Middle frontal gyrus (tissue), 1 donor: ENCODE data around the gene IL17B.
"Not testable (repeated sequence)": the region's sequence is repeated elsewhere in the genome, so short reads cannot be mapped to it uniquely, and the experiment has no call there.

Experiments used
- DNase-seq: peaks from one replicate; pipeline ENCODE4 v3.0.0-alpha.2; 2015; ENCODE audit warnings: low spot score; ENCODE audit errors: extremely low spot score

IL17B gene

DNA sequence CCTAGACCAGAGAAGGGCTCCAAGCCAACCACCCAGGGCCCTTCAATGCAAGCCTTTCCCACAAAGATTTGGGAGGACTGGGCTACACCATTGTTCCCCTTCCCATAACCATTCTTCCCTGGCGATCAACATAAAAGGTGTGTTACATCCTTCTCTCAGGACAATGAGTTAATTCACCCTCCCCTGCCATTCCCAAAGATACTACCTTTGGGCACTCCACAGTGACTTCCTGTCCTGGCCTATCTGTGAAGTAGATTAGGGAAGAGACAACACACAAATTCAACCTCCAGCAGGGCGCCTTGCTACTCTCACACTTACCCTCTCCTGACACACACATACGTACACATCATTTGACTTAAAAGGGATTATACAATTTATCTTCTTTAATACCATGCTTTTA is 23.2 kb upstream of the IL17B start:
- DNase-seq: no peak

DNA sequence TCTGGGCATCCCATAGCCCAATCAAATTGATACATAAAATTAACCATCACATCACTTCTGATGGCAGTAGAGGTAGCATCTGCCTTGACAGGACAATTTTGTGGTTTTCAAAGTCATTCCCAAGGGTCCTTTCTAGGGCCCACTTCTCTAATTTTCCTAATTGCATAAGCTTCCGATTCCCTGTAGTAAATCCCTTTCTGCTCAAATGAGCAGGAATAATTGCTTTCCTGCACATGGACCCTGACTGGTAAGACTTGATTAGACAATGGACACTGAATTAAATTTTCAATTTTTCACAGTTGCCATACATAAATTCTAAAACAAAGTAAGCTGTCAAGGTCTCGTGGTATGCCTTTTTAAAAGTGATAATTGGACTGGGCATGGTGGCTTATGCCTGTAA is 22.0 kb upstream of the IL17B start:
- DNase-seq: no peak

DNA sequence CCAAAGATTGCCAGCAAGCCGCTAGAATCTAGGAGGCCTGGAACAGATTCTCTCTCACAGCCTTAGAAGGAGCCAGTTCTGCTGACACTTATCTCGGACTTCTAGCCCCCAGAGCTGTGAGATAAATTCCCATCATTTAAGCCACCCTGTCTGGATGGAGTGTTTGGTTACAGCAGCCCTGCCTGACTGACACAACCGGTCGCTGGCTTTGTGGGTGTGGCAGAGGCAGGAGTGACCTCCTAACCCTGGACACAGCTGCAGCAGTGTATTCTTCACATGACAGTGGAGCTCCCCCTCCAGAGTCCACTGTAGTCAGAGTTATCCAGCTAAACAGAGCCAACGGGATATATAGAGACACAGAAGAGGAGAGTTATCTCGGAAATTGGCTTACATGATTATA is 21.2 kb upstream of the IL17B start:
- no peak for DNase-seq

DNA sequence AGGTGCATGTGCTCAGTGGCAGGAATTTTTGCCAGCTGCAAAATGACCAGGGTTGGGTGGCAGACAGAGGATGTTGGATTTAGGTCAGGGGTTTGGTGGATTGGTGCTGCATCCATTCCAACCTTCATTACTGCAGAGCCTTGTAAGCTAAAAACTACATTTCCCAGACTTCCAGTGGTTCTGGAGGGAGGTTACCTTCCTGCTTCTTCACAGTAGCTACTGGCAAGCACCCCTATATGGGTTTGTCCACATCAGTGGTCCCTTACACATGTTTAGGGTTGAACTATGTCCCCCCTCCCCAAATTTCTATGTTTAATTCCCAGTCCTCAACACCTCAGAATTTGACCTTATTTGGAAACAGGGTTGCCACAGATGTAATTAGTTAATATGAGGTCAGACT is 20.7 kb upstream of the IL17B start:
- no peak for DNase-seq

DNA sequence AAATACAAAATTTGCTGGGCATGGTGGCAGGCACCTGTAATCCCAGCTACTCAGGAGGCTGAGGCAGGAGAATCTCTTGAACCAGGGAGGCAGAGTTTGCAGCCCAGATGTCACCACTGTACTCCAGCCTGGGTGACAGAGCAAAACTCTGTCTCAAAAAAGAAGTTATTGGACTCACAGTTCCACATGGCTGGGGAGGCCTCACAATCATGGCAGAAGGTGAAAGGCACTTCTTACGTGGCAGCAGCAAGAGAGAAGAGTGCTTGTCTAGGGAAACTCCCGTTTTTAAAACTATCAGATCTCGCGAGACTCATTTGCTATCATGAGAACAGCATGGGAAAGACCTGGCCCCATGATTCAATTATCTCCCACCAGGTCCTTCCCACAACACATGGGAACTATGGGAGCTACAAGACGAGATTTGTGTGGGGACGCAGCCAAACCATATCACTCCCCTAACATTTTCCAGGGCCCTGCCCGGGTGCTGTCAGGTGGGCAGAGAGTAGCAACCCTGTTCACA is 19.7 kb upstream of the IL17B start:
- not testable (repeated sequence) for DNase-seq

DNA sequence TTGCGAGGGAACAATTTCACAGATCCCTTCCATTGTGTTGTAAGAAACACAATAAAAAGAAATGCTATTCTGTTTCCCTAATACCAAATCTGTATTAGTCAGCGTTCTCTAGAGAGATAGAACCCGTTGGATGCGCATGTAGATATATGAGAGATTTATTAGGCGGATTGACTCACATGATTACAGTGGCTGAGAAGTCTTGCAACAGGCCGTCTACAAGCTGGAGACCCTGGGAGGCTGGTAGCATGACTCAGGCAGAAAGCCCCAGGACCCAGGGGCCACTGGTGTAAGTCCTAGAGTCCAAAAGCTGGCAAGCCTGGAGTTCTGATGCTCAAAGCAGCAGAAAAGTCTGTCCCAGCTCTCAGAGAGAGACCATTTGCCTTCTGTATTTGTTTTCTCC is 18.4 kb upstream of the IL17B start:
- DNase-seq: no peak

DNA sequence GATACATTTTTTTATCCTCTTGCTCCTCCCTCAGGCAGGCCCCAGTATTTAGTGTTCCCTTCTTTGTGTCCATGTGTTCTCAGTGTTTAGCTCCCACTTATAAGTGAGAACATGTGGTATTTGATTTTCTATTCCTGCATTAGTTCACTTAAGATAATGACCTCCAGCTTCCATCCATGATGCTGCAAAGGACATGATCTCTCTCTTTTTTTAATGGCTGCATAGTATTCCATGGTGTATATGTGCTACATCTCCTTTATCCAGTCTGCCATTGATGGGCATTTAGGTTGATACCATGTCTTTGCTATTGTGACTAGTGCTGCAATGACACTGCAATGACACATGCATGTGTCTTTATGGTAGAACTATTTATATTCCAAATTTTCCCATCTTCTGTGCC is 15.9 kb upstream of the IL17B start:
- DNase-seq: not testable (repeated sequence)

DNA sequence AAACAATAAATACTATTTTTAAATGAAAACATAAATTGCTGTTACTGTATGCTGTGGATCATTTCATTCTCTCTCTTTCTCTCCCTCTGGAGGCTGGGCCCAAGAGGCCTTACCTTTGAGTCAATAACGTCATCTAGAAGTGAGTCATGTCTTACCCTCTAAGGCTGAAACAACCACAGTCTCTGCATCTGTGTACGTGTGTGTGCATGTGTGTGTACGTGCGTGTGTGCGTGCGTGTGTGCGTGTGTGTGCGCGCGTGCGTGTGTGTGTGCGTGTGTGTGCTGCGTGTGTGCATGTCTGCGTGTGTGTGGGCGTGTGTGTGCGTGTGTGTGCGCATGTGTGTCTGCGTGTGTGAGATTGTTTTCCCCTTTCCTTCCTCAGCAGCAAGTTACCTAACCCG is 13.6 kb upstream of the IL17B start:
- no peak for DNase-seq

DNA sequence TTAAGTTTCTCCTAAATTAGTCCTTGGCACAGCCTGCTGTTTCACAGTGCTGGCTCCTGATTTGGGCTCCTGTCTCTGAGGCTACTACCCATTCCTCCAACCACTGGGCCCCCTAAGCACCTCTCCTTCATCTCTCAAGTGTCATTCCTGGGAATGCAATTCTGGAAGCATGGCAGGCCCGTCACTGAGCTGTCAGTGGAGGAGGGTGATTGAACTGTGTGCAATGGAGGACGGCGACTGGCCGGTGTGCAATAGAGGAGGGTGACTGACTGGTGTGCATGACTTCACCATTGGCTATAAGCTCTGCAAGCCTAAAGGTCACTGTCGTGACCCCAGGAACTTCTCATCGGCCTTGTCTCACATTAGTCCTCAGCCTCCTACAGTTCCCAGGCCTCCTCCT is 12.4 kb upstream of the IL17B start:
- DNase-seq: no peak

DNA sequence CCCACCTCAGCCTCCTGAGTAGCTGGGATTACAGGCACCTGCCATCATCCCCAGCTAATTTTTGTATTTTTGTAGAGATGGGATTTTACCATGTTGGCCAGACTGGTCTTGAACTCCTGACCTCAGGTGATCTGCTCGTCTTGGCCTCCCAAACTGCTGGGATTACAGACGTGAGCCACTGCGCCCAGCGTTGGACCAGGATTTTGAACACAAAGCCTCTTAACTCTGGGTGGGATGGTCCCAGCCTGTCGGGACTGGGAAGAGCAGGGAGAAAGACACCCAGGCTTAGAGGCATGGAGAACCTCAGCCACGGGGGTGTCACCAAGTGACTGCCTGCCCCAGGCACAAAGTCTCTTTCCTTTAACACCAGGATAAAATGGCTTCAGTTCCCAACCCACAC is 12.0 kb upstream of the IL17B start:
- not testable (repeated sequence) for DNase-seq

DNA sequence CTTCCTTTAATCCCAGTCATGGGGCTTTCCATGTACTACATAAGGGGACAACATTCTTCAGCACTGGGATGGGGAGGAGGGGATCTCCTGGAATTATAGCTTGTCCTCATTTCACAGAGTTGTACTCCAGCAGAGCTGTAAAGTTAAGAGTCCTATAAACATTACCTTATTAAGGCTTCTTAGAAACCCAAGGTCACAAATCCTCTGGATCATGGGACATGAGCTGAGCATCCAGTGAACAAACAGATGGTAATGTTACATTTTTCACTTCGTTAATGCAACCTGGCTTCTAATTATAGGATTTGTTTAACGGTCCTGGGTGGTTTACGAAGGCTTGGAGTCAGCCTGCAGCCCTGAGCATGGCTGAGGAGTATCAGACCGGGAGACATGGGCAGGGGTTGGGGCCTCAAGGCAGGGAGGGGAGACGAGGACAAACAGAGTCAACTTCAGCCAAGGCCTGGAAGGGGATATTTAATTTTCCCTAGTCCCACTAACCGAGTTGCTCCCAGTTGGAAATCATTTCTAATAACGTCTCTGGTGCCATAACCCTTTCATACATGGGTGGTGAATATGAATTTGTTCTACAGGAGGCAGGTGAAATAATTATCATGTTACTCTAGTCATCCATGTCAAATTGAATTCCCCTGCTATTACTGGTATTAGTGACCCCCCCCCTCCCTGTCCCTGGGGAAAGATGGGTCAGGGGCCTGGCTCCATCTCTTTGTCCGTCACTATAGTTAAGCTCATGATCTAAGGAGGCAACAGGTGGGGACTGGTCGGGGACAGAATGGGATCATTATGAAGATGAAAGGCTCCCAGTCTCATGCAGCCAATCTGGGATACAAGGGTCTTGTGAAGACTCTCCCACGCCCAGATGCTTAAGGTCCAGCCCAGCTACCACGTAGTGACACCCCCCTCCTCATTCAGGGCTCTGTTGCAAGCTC is 10.7 kb upstream of the IL17B start:
- no peak for DNase-seq

DNA sequence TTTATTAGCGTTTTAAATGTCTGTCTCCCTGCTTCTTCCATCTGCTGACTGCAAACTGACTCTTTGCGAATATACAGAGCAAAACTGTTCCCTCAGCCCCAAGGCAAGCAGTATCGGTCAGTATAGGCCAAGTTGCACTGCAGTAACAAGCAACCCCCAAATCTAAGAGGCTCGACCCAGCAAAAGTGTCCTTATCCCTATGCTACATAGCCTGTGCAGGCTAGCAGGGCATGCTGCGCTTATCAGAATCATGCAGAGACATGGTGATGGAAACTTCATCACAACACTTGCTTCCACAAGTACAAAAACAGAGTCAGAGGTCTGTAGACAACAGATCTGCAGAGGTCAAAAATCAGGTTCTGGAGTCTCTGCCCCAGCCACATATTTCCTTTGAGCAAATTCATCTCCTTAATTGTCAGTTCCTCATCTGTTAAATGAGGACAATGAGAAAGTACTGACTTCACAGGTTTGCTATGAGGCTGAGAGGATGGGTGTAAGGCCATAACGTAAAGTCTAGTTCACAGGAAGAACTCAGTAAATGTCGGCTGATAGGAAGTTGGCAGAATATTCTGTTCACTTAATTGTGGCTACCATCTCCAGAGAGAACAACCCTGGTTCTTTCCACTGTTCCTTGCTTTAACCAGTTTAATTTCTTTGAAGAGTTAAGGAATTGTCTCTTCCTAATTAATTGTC is 9.6 kb upstream of the IL17B start:
- DNase-seq: no peak

DNA sequence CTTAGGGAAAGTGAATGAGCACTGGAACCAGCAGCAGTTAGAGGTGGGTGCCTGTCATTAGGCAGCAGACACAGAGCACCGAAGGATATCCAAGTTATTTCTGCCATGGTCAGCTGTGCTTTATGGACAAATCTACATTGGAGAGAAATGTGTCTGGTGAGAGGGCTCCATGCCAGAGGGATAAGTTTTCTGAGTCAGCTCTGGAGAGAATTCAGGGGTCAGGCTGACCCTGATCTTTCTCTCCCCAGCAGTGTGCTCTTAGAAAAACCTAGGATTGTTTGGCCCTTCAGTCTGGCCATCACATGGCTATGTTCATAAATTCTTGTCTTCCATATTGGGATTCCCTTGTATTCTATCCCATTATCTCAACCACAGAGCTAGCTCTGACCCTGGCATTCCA is 8.9 kb upstream of the IL17B start:
- no peak for DNase-seq

DNA sequence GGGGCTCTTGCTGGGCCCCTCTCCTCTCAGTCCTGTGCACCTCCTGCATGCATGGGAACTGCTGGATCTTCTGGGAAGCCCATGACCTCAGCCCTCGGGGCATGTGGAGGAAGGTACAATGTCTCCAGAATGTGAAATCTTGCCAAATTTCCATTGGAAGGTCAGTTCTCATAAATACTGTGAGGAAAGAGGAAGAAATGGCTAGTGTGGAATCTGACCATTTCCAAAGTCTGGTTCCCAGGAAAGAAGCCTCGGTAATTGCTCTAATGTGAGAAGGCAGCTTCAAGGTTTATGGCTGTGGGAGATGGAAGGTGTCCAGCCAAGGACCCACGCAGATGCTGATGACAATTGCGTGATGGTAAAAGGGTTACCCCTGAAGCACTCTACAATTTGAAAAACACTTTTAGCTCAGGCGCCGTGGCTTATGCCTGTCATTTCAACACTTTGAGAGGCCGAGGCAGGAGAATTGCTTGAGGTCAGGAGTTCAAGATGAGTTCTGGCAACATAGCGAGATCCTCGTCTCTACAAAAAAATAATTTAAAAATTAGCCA is 8.1 kb upstream of the IL17B start:
- DNase-seq: no peak

DNA sequence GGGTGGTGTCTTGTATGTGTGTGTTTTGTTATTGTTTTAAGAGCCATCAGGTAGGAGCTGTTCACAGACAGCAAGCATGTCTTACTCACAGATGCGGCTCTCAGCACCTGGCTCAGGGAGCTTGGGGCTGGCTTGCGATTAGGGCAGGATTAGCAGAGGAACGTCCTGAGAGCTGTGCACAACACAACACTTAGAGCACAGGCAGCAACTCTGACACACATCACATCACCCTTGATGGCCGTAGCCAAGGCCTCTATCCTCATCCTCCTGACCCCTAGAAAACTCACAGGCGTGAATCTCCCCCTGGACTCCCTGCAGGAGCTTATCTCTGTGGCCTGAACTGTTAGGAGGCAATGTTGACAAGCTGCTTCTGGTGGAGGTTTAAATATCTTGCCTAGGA is 7.1 kb upstream of the IL17B start:
- no peak for DNase-seq

DNA sequence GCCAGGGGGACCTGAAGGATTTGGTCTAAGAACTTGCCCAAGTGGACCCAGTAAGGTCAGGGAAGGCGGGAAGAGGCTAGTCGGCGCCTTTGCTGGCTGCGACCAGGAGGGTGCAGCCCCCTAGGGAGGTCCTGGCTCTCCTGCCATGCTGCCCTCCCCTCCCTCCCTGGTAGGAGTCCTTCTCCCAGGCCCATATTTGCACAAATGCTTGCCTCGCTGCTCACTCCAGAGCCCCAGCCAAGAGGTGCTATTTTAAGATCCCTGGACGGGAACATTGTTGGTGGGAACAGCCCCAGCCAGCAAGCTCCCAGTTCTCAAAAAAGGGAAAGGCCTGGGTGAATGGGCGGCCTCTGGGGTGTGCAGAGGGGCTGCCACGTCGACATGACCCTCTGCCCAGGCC is 4.3 kb upstream of the IL17B start:
- no peak for DNase-seq

DNA sequence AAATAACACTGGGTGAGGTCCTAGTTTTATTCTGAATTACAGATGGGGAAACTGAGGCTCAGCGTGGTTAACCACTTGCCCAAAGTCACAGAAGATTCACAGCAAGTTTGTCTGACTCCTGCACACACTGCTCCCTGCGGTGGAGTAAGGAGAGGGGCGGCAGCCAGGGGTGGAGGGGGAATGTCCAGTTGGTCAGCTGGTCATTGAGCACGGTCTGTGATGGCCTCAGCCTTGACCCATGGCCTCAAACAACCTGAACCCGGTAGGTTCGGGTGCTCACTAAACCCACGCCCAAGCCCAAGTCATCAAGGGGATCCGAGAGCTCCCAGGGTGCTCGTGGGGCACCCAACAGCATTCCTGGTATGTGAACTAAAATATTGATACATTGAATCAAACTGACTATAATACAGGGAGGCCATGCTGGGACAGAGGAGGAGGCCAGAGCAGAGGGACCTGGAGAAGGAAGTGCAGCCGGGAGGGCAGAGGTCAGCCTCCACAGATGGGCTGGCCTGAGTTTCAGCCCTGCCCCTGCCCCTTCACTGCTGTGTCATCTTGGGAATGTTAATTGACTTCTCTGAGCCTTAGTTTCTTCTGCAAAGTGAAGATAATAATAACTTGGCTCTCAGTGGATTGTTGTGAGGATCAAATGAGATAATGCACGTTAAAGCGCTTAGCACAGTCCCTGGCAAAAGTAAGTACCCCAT is 3.6 kb upstream of the IL17B start:
- no peak for DNase-seq

DNA sequence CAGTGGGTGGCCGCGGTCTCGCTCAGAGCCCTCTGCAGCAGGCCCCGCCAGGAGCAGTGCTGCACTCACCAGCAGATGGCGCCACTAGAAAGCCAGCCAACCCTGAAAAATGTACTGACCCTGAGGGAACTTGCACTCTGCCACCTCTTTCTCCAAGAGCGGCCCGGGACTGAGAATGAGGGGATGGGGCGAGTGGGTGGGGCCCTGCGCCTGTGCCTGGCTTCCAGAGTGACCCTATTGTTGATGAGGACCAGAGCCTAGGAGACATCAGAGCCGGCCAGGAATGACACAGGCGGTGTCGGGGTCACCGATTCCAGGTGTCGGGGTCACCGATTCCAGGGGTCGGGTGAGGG is 2.9 kb upstream of the IL17B start:
- peak; percentile 20 for DNase-seq

DNA sequence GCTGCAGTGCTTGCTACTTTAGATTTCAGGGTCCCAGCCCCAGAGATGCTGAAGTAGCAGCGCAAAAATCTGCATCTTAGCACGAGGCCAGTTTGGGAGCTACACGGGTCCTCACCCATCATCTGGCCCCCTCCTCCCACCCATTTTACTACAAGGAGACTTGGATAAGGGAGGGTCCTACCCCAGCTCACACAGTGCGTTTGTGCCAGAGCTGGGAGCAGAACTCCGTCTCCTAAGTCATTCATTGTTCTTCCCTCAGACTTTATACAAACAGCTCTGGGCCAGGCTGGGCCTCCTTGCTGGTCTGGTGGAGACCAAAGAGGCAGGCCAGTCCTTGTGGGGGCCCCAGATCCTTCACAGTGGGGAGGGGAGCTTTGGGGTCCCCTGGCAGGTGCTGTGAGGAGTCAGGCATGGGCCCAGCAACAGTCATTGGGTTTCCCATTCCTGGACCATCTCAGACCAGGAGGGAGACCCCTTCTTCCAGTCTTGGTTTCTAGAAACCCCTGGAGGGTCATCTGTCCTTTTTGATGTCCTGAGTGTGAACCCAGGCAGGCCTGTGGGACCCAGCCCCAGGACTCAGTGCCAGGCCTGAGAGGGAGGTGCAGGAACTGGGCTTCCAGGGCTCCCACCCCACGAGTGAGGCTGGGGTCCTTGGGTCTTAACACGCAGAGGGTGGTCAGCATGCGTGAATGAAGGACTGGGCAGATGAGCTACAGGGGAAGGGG is 2.3 kb upstream of the IL17B start:
- DNase-seq: no peak

DNA sequence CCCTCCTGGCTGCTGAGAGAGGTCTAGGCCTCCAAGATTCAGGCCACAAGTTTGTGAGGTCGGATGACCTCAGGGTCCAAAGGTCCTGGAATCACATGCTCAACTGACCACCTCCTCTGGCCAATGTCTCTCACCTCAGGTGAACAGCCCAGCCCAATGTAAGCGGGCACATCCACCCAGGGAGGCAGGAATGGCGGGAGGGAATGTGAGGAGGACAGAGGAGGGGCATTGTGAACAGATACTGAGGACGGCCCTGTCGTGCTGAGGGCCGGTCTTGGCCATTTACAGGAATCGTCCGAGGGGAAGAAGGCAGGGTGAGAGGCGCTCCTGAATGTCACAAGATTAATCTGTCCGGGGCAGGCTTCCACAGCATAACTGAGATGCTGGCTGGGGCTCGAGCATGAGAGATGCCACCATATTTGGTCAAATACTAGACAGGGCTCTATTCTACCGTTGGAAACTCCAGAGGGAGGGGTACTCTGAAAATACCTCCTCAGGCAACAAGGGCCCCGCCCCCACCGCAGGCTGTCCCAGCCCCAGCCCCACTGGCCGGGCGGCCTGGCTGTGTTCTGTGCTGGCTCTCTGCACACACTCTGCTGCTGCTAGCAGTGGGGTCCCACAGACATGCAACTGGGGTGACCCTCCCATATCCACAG is 1.5 kb upstream of the IL17B start:
- no peak for DNase-seq
